Right atrium auricular region (tissue), 2 donors: ENCODE data around the gene KHDC1L. TPM values are rescaled to one million over a fixed set of nuclear protein-coding genes. Genes with fewer than 3 reads are reported as not detected.

Experiments
- DNase-seq: peaks from one replicate; pipeline ENCODE4 v3.0.0-alpha.2; 2019; ENCODE audit warnings: low spot score
- H3K27ac ChIP-seq, 2 donors: fragments of 200-600 bp; sonication (generic); 1 replicate in 1 of 2; 2 replicates in 1 of 2; pipeline ENCODE4 v1.5.1; 2016 to 2019
- H3K27me3 ChIP-seq, 2 donors: fragments of 200-600 bp; sonication (generic); one replicate each; pipeline versions ENCODE4 v1.5.1 to v1.6.0; 2017 to 2019
- H3K36me3 ChIP-seq: fragments of 200-600 bp; sonication (generic); one replicate; pipeline ENCODE4 v1.5.1; 2016
- H3K4me1 ChIP-seq, 2 donors: fragments of 200-600 bp; sonication (generic); one replicate each; pipeline versions ENCODE4 v1.5.1 to v1.6.0; 2017 to 2019
- H3K4me3 ChIP-seq, 2 donors: fragments of 200-600 bp; sonication (generic); 1 replicate in 1 of 2; 2 replicates in 1 of 2; pipeline ENCODE4 v1.5.1; 2017 to 2019; ENCODE audit warnings: mild to moderate bottlenecking in 1 of 2, moderate library complexity in 1 of 2
- H3K9me3 ChIP-seq, 2 donors: fragments of 200-600 bp; sonication (generic); one replicate each; pipeline ENCODE4 v1.5.1; 2019
- CTCF ChIP-seq, 2 donors: fragments of 200-600 bp; sonication (generic); IDR thresholded peaks; one replicate each; pipeline ENCODE4 v1.5.1; 2019; ENCODE audit warnings: antibody characterized with exemption in 2 of 2
- total RNA-seq, 2 donors: library from RNA; depleted of rRNA; stranded (reverse); fragments of >200 nt; gene quantifications; one replicate each; pipeline ENCODE4 v1.1.0, GENCODE V29; 2016

The KHDC1L gene
- total RNA-seq, 2 donors from 2014 or later: not detected

- H3K9me3 ChIP-seq: no peaks in the 10 kb centered on the region
- no peak overlapping the region for H3K27ac ChIP-seq
- H3K4me3 ChIP-seq: no peak overlapping the region
- DNase-seq: no peak
- H3K36me3 ChIP-seq: no peaks in the 10 kb centered on the region
- H3K4me1 ChIP-seq: no peaks in the 10 kb centered on the region
- no peak for TF ChIP-seq CTCF (IDR thresholded peaks at IDR 0.05)
- no peaks in the 10 kb centered on the region for H3K27me3 ChIP-seq
Measured at GRCh38 chr6:73180076-73180738, 45.1 kb downstream of the KHDC1L start.

GRCh38 chr6:73177221-73177944, 47.9 kb downstream of the KHDC1L start:
- Histone ChIP-seq H3K4me1 (no peaks in the 10 kb centered on the region), H3K27me3 (no peaks in the 10 kb centered on the region), H3K4me3 (no peak overlapping the region), H3K9me3 (no peaks in the 10 kb centered on the region), H3K27ac (no peak overlapping the region), H3K36me3 (no peaks in the 10 kb centered on the region)
- TF ChIP-seq CTCF (IDR thresholded peaks at IDR 0.05): no peak
- no peak for DNase-seq

- Histone ChIP-seq H3K4me1 (no peaks in the 10 kb centered on the region), H3K27me3 (no peaks in the 10 kb centered on the region), H3K27ac (no peak overlapping the region), H3K4me3 (no peak overlapping the region), H3K36me3 (no peaks in the 10 kb centered on the region), H3K9me3 (no peaks in the 10 kb centered on the region)
- DNase-seq: no peak
- no peak for TF ChIP-seq CTCF (IDR thresholded peaks at IDR 0.05)
Measured at GRCh38 chr6:73176057-73176456, 49.2 kb downstream of the KHDC1L start.

GRCh38 chr6:73174646-73175045, 50.6 kb downstream of the KHDC1L start:
- no peak for TF ChIP-seq CTCF (IDR thresholded peaks at IDR 0.05)

More at GRCh38 chr6:73174646-73175045, 50.6 kb downstream of the KHDC1L start:
- Histone ChIP-seq H3K27me3 (no peaks in the 10 kb centered on the region), H3K4me3 (no peak overlapping the region), H3K4me1 (no peaks in the 10 kb centered on the region), H3K27ac (no peak overlapping the region), H3K9me3 (no peaks in the 10 kb centered on the region), H3K36me3 (no peaks in the 10 kb centered on the region)
- DNase-seq: no peak

Other genes starting within 250 kb of the KHDC1L start
- gene KHDC1, start 37.7 kb upstream of the KHDC1L start, total RNA-seq: 1 to 10 TPM; 1.8 to 4.8 TPM
- gene DPPA5, start 128.8 kb upstream of the KHDC1L start, total RNA-seq: not detected
- not detected for gene KHDC3L, start 137.2 kb upstream of the KHDC1L start, total RNA-seq
- not detected for gene OOEP, start 144.4 kb upstream of the KHDC1L start, total RNA-seq
- under 1 TPM; 0.51 to 0.85 TPM for gene DDX43, start 169.3 kb upstream of the KHDC1L start, total RNA-seq
- 1 to 10 TPM; 1.4 to 1.7 TPM for gene CGAS, start 226.8 kb upstream of the KHDC1L start, total RNA-seq
- gene MTO1, start 236.2 kb upstream of the KHDC1L start, total RNA-seq: 10 to 100 TPM; 16.1 to 22.6 TPM